ENCODE measurements around the gene GALNT9. TPM values are rescaled to one million over a fixed set of nuclear protein-coding genes. Genes with fewer than 3 reads are reported as not detected.
A peak's percentile ranks its signal among the peaks of the same experiment; 100 is the strongest.

The GALNT9 gene
- polyA plus RNA-seq, 3 donors: 7.3 to 12.7 (median 9.6) TPM

- DNase-seq (ENCODE audit: extremely low read depth in 1 of 11, low read depth in 9 of 11, low spot score in 4 of 11): no peak
These were observed 9.3 kb downstream of the GALNT9 start for GRCh38 chr12:132319991-132320570.

GRCh38 chr12:132319359-132319950, 9.9 kb downstream of the GALNT9 start:
- DNase-seq (ENCODE audit: extremely low read depth in 1 of 11, low read depth in 9 of 11, low spot score in 4 of 11): no peak

- DNase-seq (ENCODE audit: extremely low read depth in 1 of 11, low read depth in 9 of 11, low spot score in 4 of 11): no peak
These were observed 10.8 kb downstream of the GALNT9 start for GRCh38 chr12:132318618-132319033.

- DNase-seq (ENCODE audit: extremely low read depth in 1 of 11, low read depth in 9 of 11, low spot score in 4 of 11): no peak
These were observed 11.3 kb downstream of the GALNT9 start for GRCh38 chr12:132318135-132318534.

GRCh38 chr12:132317233-132317938, 12.0 kb downstream of the GALNT9 start:
- DNase-seq (ENCODE audit: extremely low read depth in 1 of 11, low read depth in 9 of 11, low spot score in 4 of 11): no peak

GRCh38 chr12:132316497-132317232, 12.7 kb downstream of the GALNT9 start:
- no peak for DNase-seq (ENCODE audit: extremely low read depth in 1 of 11, low read depth in 9 of 11, low spot score in 4 of 11)

GRCh38 chr12:132315951-132316350, 13.4 kb downstream of the GALNT9 start:
- DNase-seq (ENCODE audit: extremely low read depth in 1 of 11, low read depth in 9 of 11, low spot score in 4 of 11): no peak

- no peak for DNase-seq (ENCODE audit: extremely low read depth in 1 of 11, low read depth in 9 of 11, low spot score in 4 of 11)
These were observed 13.9 kb downstream of the GALNT9 start for GRCh38 chr12:132315507-132315906.

- DNase-seq (ENCODE audit: extremely low read depth in 1 of 11, low read depth in 9 of 11, low spot score in 4 of 11): no peak
These were observed 14.7 kb downstream of the GALNT9 start for GRCh38 chr12:132314516-132315233.

GRCh38 chr12:132314035-132314434, 15.4 kb downstream of the GALNT9 start:
- no peak for DNase-seq (ENCODE audit: extremely low read depth in 1 of 11, low read depth in 9 of 11, low spot score in 4 of 11)

- DNase-seq (ENCODE audit: extremely low read depth in 1 of 11, low read depth in 9 of 11, low spot score in 4 of 11): no peak
These were observed 16.2 kb downstream of the GALNT9 start for GRCh38 chr12:132313182-132313581.

GRCh38 chr12:132312516-132312915, 16.9 kb downstream of the GALNT9 start:
- DNase-seq (ENCODE audit: extremely low read depth in 1 of 11, low read depth in 9 of 11, low spot score in 4 of 11): no peak

GRCh38 chr12:132311201-132311915, 18.0 kb downstream of the GALNT9 start:
- DNase-seq (ENCODE audit: extremely low read depth in 1 of 11, low read depth in 9 of 11, low spot score in 4 of 11): no peak

GRCh38 chr12:132310181-132311040, 19.0 kb downstream of the GALNT9 start:
- peak in 6 of 11 donors; percentile 51 to 75 (median 70) for DNase-seq (ENCODE audit: extremely low read depth in 1 of 11, low read depth in 9 of 11, low spot score in 4 of 11)

GRCh38 chr12:132309596-132310086, 19.7 kb downstream of the GALNT9 start:
- no peak for DNase-seq (ENCODE audit: extremely low read depth in 1 of 11, low read depth in 9 of 11, low spot score in 4 of 11)

GRCh38 chr12:132308853-132309595, 20.4 kb downstream of the GALNT9 start:
- DNase-seq (ENCODE audit: extremely low read depth in 1 of 11, low read depth in 9 of 11, low spot score in 4 of 11): no peak
